GM19351 (cell line): ENCODE data around the gene PIK3AP1.
"Not testable (repeated sequence)": the region's sequence is repeated elsewhere in the genome, so short reads cannot be mapped to it uniquely, and the experiment has no call there.

ENCODE experiments used
- ATAC-seq: cut with Tn5 transposase; IDR thresholded peaks from one replicate; pipeline ENCODE4 v1.9.1; 2021; ENCODE audit warnings: mild to moderate bottlenecking, moderate library complexity; ENCODE audit not compliant: unreplicated experiment

PIK3AP1 gene

GRCh38 chr10:96724621-96725020 lies 4.3 kb upstream of the PIK3AP1 start:
- ATAC-seq: no peak

DNA sequence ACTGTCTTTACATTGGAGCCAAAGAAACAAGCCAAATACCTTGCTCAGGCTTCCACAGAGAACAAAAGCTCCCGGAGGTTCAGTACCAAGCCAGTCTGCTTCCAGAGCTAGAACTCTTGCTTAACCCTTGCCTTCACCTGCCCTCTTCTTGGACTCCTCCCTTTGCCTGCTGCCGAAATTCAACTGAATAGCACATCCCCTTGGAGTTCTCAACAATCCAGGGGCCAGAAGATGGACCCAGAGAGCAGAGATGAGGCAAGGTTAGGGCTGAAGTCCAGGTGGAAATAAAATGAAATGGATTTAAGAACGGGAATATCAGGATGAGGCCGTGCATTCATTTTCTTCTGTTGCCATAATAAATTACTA lies 876 bp upstream of the PIK3AP1 start:
- ATAC-seq: no peak

DNA sequence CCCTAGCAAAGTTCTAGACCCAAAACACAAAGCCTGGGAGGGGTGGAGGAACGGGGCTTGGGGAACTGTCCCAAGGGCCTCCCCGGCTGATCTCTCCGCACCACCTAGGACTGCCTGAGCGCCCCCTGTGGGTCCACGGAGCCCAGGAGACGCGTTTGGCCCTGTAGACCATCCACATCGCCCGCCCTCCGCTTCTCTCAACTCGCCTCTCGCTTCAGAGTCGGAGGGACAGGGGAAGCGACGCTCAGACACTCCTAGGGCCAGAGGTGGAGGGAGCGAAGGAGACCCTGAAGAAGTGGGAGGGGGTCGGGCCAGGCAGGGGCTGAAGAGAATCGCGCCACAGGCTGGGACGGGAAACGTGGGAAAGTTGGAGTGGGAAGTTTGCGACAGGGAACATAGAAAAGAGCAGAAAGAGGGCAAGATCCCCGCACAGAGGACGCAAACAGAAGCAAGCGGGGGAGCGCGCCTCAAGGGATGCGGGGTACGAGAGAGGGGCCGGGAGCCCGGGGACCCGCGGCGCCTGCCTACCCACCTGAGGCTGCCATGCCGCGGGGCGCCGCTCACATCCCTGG lies 378 bp downstream of the PIK3AP1 start:
- ATAC-seq: peak; percentile 66

GRCh38 chr10:96719200-96719599 lies 1.1 kb downstream of the PIK3AP1 start:
- no peak for ATAC-seq

- ATAC-seq: no peak
These were observed 1.9 kb downstream of the PIK3AP1 start for GRCh38 chr10:96718304-96718990.

DNA sequence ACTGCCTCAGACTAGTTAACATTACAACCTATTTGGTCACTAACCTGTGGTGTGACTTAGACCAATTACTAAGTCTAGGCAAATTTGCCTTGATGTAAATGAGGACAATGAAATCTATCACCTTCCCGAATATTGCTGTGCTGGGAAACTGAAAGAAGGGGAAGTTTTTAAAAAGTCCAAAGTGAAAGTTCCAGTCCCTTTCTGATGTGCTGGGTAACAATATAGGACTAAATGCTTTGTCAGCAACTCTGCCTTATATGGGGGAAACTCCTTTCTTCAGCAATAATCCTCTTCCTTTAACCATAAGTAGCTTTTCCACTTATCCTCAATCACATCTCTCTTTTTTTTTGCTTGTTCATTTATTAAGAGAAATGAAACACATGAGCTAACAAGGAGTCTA lies 3.9 kb downstream of the PIK3AP1 start:
- no peak for ATAC-seq

DNA sequence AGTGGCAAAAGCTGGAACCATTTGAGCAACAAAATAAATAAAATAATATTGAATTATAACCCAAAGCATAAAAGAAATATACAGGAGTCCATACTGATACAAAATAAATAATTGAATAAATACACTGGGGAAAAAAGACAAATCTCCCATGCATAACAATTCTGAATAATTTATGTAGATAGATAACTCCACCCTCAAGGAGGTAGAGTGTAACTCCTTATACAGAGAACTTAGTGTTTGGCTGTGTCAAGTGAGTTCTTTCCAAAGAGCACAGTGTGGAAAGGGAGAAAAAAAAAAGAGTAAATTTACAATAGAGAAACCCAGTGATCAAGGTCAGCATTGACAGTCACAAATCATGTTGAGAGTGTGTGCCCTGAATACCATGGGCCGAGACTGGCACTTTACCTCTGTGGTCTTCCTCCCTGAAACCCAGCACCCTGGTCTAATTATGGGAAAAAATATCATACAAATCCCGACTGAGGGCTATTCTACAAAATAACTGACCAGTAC lies 5.5 kb downstream of the PIK3AP1 start:
- ATAC-seq: no peak

GRCh38 chr10:96714031-96714590 lies 6.2 kb downstream of the PIK3AP1 start:
- ATAC-seq: no peak

GRCh38 chr10:96712662-96713271 lies 7.5 kb downstream of the PIK3AP1 start:
- ATAC-seq: no peak

DNA sequence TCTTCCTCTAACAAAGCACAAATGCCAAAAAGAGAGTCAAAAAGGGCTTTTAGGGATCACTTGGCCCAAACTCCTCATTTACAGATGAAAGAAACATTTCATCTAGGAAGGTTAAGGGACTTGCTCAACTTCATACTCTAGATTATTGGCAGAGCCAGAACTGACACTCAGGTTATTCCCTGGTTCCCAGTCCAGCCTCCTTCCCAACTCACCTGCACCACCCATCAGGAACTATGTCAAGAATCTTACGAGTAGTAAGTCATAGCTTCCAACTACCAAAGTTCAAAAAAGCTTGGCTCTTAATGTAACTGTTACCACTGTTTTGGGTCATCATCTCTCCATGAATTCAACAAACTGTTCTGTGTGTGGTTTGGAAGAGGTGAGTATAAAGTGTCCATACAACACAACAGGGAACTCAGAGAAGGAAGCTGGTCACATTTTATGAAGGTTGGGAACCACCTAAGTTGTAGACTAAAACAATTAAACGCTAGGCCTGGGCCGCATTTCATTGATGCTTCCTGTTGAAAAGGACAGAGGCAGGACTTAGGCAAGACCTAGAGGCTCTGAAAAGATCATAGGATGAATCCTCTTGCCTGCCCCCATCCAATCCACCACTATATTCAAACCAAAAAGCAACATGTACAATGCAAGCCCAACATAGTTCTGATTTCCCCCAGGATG lies 9.1 kb downstream of the PIK3AP1 start:
- ATAC-seq: no peak

- no peak for ATAC-seq
These were observed 10.8 kb downstream of the PIK3AP1 start for GRCh38 chr10:96709525-96709924.

GRCh38 chr10:96708996-96709395 lies 11.3 kb downstream of the PIK3AP1 start:
- no peak for ATAC-seq

DNA sequence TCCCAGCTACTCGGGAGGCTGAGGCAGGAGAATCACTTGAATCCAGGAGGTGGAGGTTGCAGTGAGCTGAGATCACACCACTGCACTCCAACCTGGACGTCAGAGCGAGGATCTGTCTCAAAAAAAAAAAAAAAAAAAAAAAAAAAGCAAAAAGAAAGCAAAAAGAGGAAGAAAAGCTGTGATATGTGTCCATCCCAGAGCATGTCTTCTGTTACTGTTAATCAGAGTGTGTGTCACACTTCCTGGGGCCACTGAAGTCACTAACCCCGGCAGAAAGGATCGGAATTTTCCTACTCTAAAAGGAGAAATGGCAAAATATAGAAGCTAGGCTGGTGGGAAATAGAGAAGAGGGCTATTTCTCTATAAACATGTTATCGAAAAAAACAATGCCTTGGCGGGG lies 11.9 kb downstream of the PIK3AP1 start:
- ATAC-seq: no peak

DNA sequence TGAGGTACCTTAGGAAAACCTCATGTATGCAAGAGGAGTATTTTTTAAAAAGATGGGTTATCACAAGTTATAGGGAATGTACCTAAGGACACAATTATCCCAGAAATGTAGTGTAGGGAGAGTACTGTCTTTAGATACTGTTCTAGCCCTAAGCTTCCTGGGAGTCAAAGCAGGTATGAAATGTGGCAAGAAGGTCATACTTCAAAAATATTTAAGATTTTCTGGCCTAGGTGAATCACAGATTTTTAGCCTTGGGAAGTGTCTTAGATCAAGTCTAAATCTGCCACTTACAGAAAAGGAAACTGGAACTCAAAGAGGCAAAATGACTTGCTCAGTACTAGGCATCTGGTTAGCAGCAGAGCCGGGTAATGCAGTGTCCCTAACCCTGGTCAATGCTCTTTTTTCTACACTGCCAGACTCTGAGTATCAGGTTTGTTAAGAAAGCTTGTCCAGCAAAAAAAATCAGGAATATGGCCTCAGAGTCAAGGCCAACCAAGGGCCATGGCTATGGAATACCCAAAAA lies 13.9 kb downstream of the PIK3AP1 start:
- peak; percentile 52 for ATAC-seq

DNA sequence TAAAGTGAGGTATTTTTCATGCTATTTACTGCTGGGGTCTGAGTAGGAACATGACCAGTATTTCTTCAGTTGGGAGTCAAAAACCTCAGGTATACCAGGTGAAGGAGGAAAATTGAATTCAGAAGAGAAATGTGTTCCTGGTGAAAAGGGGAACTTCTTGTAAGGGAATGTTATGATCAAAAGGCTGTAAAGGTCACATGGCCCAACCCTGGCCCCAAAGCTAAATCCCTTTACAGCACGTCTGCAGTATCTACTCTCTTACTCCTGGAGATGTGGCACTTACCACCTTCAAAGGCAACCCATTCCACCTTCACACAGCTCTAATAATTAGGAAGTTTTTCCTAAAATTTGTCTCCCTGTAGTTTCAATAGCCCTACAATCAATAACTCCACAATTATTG lies 15.2 kb downstream of the PIK3AP1 start:
- no peak for ATAC-seq

- ATAC-seq: no peak
These were observed 15.8 kb downstream of the PIK3AP1 start for GRCh38 chr10:96704563-96704962.

DNA sequence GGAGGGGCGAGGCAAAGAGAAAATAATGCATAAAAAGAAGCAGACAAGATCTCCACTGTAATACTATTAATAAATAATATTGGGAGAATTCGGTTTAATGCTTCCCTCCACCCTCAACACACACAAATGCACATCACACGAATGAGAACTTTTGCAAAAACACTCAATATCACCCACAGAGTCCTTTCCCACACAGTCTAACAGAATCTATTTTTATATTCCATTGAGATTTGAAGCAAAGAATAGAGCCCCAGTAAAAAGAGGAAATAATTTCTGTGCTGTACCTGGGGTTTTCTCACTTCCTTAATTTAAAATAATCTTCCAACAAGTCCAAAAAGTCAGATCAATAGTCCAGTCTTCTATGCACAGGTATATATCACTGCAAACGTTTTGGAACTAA lies 17.0 kb downstream of the PIK3AP1 start:
- no peak for ATAC-seq

DNA sequence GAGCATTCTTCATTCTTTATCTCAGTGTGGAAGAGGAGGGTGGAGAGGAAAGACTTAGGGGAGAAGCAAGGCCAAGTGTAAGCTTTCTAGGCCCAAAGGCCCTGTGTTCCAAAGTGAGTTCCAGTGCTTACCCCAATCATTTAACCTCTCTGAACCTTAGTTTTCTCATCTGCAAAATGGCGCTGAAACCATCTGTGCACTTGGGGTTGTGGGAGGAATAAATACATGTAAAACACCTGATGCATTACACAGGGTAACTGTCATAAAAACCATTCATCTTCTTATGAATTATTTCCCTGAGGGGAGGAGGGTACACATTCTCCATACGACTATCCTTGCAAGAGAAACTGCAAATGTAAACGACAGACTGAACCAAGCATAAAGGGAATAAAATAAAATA lies 19.0 kb downstream of the PIK3AP1 start:
- ATAC-seq: no peak

DNA sequence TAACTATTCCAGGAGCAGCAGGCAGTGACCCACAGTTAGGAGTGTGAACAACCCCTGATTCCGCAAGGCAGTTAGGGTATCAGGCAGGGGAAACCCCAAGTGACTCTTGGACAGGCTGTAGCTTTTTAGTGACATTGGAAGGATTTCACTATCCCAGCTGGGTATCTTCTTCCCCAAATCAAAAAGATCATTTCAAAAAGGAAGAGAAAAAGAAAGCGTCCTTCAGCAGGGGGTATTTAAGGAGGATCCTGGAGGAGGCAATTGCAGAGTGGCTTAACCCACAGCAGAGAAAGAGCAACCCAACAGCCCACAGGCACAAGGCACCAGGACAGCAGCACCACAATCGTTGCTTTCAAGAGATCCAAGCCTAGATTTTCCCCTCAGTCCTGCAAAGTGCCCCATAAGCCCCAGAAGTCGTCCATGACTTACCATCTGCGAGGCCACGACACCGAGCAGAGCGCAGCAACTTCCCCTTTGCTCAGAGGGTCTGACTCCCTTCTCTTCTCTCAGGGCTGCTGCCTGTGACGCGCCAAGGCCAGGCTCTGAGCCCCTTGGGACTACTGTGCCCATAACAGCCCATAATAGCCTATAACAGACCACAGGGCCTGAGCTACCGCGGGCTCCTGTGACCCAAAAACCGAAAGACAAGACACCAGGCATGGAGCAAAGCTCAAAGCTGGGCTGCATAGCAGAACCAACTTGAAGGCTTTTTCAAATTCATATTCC lies 19.8 kb downstream of the PIK3AP1 start:
- ATAC-seq: peak; percentile 80

DNA sequence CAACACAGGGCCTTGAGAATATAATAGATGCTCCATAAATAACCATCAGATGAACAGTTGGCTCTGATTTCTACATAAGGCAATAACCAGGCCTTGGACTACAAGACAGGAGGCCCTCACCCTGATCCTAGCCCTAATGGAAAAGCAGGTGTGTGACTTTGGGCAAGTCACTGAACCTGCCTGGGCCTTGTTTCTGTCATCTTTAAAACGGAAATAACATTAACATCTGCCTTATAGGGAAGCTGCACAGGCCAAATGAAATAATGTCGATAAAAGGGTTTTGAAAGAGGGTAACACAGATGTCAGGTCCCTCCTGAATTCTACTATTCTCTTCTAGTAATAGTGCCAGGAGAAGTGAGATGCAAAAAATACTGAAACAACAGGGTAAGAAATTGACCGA lies 20.7 kb downstream of the PIK3AP1 start:
- no peak for ATAC-seq

- not testable (repeated sequence) for ATAC-seq
These were observed 22.0 kb downstream of the PIK3AP1 start for GRCh38 chr10:96698305-96698704.
